K562 (cell line): ENCODE measurements around the gene FKBP2. TPM values are rescaled to one million over a fixed set of nuclear protein-coding genes. Genes with fewer than 3 reads are reported as not detected.
A peak's percentile ranks its signal among the peaks of the same experiment; 100 is the strongest.

Source experiments
- ATAC-seq: fragments of 200-7000 bp; cut with Tn5 transposase; 3 replicates; pipeline ENCODE4 v1.9.1; 2020; ENCODE audit warnings: moderate library complexity
- BruUV-seq: library from RNA; stranded (reverse); fragments of 400-500 nt; replicated peaks from 2 replicates; lab custom pipeline; 2021; lab: Mats Ljungman, UMichigan
- CTCF ChIA-PET: fragments of 300-600 bp; formaldehyde crosslinking; extraction: SDS; loops from one replicate; lab custom pipeline; 2021; ENCODE audit warnings: low intra/inter-chr PET ratio; lab: Yijun Ruan, JAX
- POLR2A ChIA-PET: fragments of 300-600, 350-650 bp; sonication (Branson Sonifier 250); formaldehyde crosslinking; extraction: SDS; loops from one replicate; lab custom pipeline; 2021; ENCODE audit warnings: antibody characterized with exemption, inconsistent platforms; lab: Yijun Ruan, JAX
- DNase-seq, 4 experiments: peaks; one replicate each; pipeline versions ENCODE4 v3.0.0 to v3.0.0-alpha.2; 2011 to 2018; ENCODE audit warnings: low spot score in 3 of 4, mixed read lengths in 3 of 4; ENCODE audit errors: extremely low read depth in 1 of 4
- FAIRE-seq: peaks from 2 replicates; lab custom pipeline; 2011; peaks lifted over from hg19 to GRCh38; lab: Jason Lieb, UNC
- H2AFZ ChIP-seq: 2 replicates; pipeline ENCODE4 v1.6.0; 2011; ENCODE audit warnings: low read depth, low read length, control low read depth, inconsistent platforms
- H3K27ac ChIP-seq: fragments of 200-600 bp; 3 replicates; pipeline ENCODE4 v1.8.0; 2011; ENCODE audit warnings: low read depth, mild to moderate bottlenecking, control low read depth, inconsistent platforms, low read length, moderate library complexity, mixed read lengths; ENCODE audit errors: extremely low read depth
- H3K27me3 ChIP-seq, 2 experiments: fragments of 300-600 bp in 1 of 2; 2 replicates in 1 of 2; 3 replicates in 1 of 2; pipeline versions ENCODE4 v1.6.0 to v1.8.0; 2011; ENCODE audit warnings: inconsistent platforms in 2 of 2, low read length in 2 of 2, mild to moderate bottlenecking in 1 of 2, mixed read lengths in 1 of 2, moderate library complexity in 1 of 2; ENCODE audit not compliant: control insufficient read depth in 2 of 2, insufficient read depth in 2 of 2
- H3K36me3 ChIP-seq: fragments of 300-600 bp; 3 replicates; pipeline ENCODE4 v1.8.0; 2011; ENCODE audit warnings: mild to moderate bottlenecking, low read length, inconsistent platforms; ENCODE audit not compliant: control insufficient read depth, insufficient read depth
- H3K4me1 ChIP-seq, 2 experiments: fragments of 200-600 bp in 1 of 2; replicated peaks in 1 of 2; 2 replicates in 1 of 2; 3 replicates in 1 of 2; pipeline versions ENCODE4 v1.5.1 to v1.8.0; 2011; ENCODE audit warnings: inconsistent platforms in 2 of 2, low read length in 2 of 2, mild to moderate bottlenecking in 1 of 2, mixed read lengths in 1 of 2, moderate library complexity in 1 of 2; ENCODE audit not compliant: control insufficient read depth in 2 of 2, insufficient read depth in 2 of 2
- H3K4me2 ChIP-seq: 2 replicates; pipeline ENCODE4 v1.6.1; 2011; ENCODE audit warnings: low read length, control low read depth, inconsistent platforms, mixed read lengths; ENCODE audit not compliant: insufficient read depth
- H3K4me3 ChIP-seq: fragments of 200-600 bp; sonication (generic), shearing (Covaris generic); 2 replicates; pipeline ENCODE4 v1.5.1; 2016; ENCODE audit warnings: control low read depth, inconsistent platforms
- H3K79me2 ChIP-seq: fragments of 200-600 bp; 3 replicates; pipeline ENCODE4 v1.8.0; 2011; ENCODE audit warnings: low read length, inconsistent platforms; ENCODE audit not compliant: control insufficient read depth, insufficient read depth
- H3K9ac ChIP-seq, 2 experiments: 2 replicates each; pipeline versions ENCODE4 v1.6.0 to v1.6.1; 2011; ENCODE audit warnings: low read depth in 2 of 2, low read length in 2 of 2, control low read depth in 1 of 2, inconsistent platforms in 1 of 2, mild to moderate bottlenecking in 1 of 2, mixed read lengths in 1 of 2; ENCODE audit not compliant: insufficient read depth in 1 of 2
- H3K9me1 ChIP-seq: one replicate; pipeline ENCODE4 v1.6.0; 2011; ENCODE audit warnings: inconsistent platforms, mild to moderate bottlenecking, low read length, moderate library complexity; ENCODE audit not compliant: control insufficient read depth, insufficient read depth
- H3K9me3 ChIP-seq: replicated peaks from 2 replicates; pipeline ENCODE4 v1.5.1; 2011; ENCODE audit warnings: low read depth, low read length, inconsistent platforms; ENCODE audit not compliant: control insufficient read depth, insufficient read depth
- H4K20me1 ChIP-seq: replicated peaks from 2 replicates; pipeline ENCODE4 v1.6.1; 2011; ENCODE audit warnings: low read length, inconsistent platforms, mixed read lengths; ENCODE audit not compliant: control insufficient read depth, insufficient read depth
- ZBTB33 ChIP-seq: sonication (generic); formaldehyde crosslinking; IDR thresholded peaks from 2 replicates; pipeline ENCODE4 v1.8.1; 2023; ENCODE audit warnings: mild to moderate bottlenecking, missing genetic modification reagents
- ZNF41 ChIP-seq: fragments of 250-450 bp; sonication (Bioruptor Pico); conservative IDR thresholded peaks from 2 replicates; pipeline ENCODE4 v1.4.0; 2020; ENCODE audit warnings: mild to moderate bottlenecking
- WGBS: fragments of 100-300 bp; shearing (Covaris generic); methylation state at CpG from one replicate; pipeline ENCODE4 v1.1.6; 2016; ENCODE audit warnings: low coverage, mixed read lengths; ENCODE audit not compliant: insufficient coverage; ENCODE audit errors: missing lambda C conversion rate; 5-methylcytosine and 5-hydroxymethylcytosine counted together
- in situ Hi-C: fragments of 300-500 bp; cut with MboI; formaldehyde crosslinking; loops from 4 replicates; pipeline ENCODE4 v1.15.0; 2018; ENCODE audit warnings: inconsistent platforms, mixed read lengths
- intact Hi-C: fragments of 100-400 bp; cut with micrococcal nuclease; formaldehyde crosslinking; loops from 2 replicates; pipeline ENCODE4 v1.14.2; 2022
- polyA plus RNA-seq, 8 experiments: library from polyadenylated mRNA; depleted of rRNA in 4 of 8; stranded (reverse) in 5 of 8; unstranded in 3 of 8; fragments of >200 nt; fragmentation: Nextera tagmentation in 2 of 8; fragmentation: Illumina TruSeq in 1 of 8; extraction: Ambion mirVana in 2 of 8; extraction: Trizol in 1 of 8; gene quantifications; 2 replicates each; pipeline versions ENCODE4 v1.2.1 to v1.2.3, GENCODE V29; 2011 to 2014; ENCODE audit warnings: inconsistent platforms in 1 of 8, missing spikeins in 1 of 8
- total RNA-seq, 7 experiments: library from RNA; depleted of rRNA in 6 of 7; stranded (reverse); fragments of >200 nt in 6 of 7; fragmentation: Illumina TruSeq in 2 of 7; extraction: Trizol in 2 of 7; gene quantifications; 2 replicates each; pipeline versions ENCODE4 v1.2.1 to v1.2.3, GENCODE V29; 2011 to 2021; ENCODE audit warnings: low replicate concordance in 1 of 7

The FKBP2 gene
- total and polyA plus RNA-seq, 9 of the 15 experiments (the other 6 are each of a cell fraction or from before 2014, with no cell fraction given): 3.5 to 151 (median 58.1) TPM

- FAIRE-seq (no peak), ATAC-seq (no peak), DNase-seq (no peak)
- no TSS peak for BruUV-seq
- Histone ChIP-seq H4K20me1 (no peaks in the 10 kb centered on the region), H3K36me3 (peaks cover 11% of the 10 kb centered on the region; the same call in 1 of the 3 replicates), H3K4me1 (peaks cover 7 to 36% of the 10 kb centered on the region in 2 experiments; a peak in 4 of 5 replicates), H2AFZ (no peak overlapping the region), H3K9ac (no peak overlapping the region; a peak in 1 of 4 replicates), H3K9me3 (no peaks in the 10 kb centered on the region), H3K4me3 (no peak overlapping the region), H3K4me2 (no peak overlapping the region), H3K27me3 (no peaks in the 10 kb centered on the region), H3K27ac (no peak overlapping the region), H3K9me1 (no peaks in the 10 kb centered on the region), H3K79me2 (peaks cover 12% of the 10 kb centered on the region; the same call in 2 of the 3 replicates)
- TF ChIP-seq ZNF41 (CRISPR knock-in tag) (no peak), ZBTB33 (CRISPR knock-in tag) (0 out of 2 replicates have a peak, but pooled peaks have one; percentile 23)
- WGBS: 95% methylated on average over 22 of the region's 22 CpGs
- intact Hi-C loops: no loop called here
- in situ Hi-C loops: no loop called here
- POLR2A ChIA-PET: interaction anchor here (0.7 to 5.1 kb wide), 4 partner anchors 12 to 76 kb away, joined by 3 to 54 read pairs (median 3); partner anchors contain the start of gene FERMT3
- CTCF ChIA-PET: no interaction called here
These were observed 41.3 kb downstream of the FKBP2 start for GRCh38 chr11:64281957-64282770.
